Raji (cell line): ENCODE data around the gene DNAJA2.

Source experiments
- POLR2A ChIP-seq: IDR thresholded peaks from 2 replicates; pipeline ENCODE4 v1.6.1; 2011; ENCODE audit warnings: low read depth, low read length, control low read depth; ENCODE audit not compliant: insufficient read depth

Gene DNAJA2

GRCh38 chr16:46986438-46986837 is 13.0 kb upstream of the DNAJA2 start:
- TF ChIP-seq POLR2A: no peak

- no peak for TF ChIP-seq POLR2A
Measured at GRCh38 chr16:46982335-46982734, 8.9 kb upstream of the DNAJA2 start.

GRCh38 chr16:46980926-46981325 is 7.5 kb upstream of the DNAJA2 start:
- TF ChIP-seq POLR2A: no peak

- 0 out of 2 replicates have a peak, but pooled peaks have one; percentile 21 for TF ChIP-seq POLR2A
Measured at GRCh38 chr16:46976550-46976949, 3.1 kb upstream of the DNAJA2 start.

- no peak for TF ChIP-seq POLR2A
Measured at GRCh38 chr16:46975908-46976470, 2.5 kb upstream of the DNAJA2 start.

- TF ChIP-seq POLR2A: no peak
Measured at GRCh38 chr16:46975165-46975564, 1.7 kb upstream of the DNAJA2 start.

- TF ChIP-seq POLR2A: no peak
Measured at GRCh38 chr16:46974352-46974751, 878 bp upstream of the DNAJA2 start.

- TF ChIP-seq POLR2A: no peak
Measured at GRCh38 chr16:46973996-46974324, 486 bp upstream of the DNAJA2 start.

GRCh38 chr16:46972429-46973206 is 856 bp downstream of the DNAJA2 start:
- 0 out of 2 replicates have a peak, but pooled peaks have one; percentile 25 for TF ChIP-seq POLR2A

GRCh38 chr16:46971271-46971670 is 2.2 kb downstream of the DNAJA2 start:
- TF ChIP-seq POLR2A: no peak

- TF ChIP-seq POLR2A: no peak
Measured at GRCh38 chr16:46970089-46970488, 3.4 kb downstream of the DNAJA2 start.

- TF ChIP-seq POLR2A: no peak
Measured at GRCh38 chr16:46968063-46968435, 5.4 kb downstream of the DNAJA2 start.

GRCh38 chr16:46962629-46963028 is 10.8 kb downstream of the DNAJA2 start:
- no peak for TF ChIP-seq POLR2A

- TF ChIP-seq POLR2A: no peak
Measured at GRCh38 chr16:46961373-46962353, 11.8 kb downstream of the DNAJA2 start.

GRCh38 chr16:46954562-46954961 is 18.9 kb downstream of the DNAJA2 start:
- TF ChIP-seq POLR2A: no peak

GRCh38 chr16:46950009-46950408 is 23.5 kb downstream of the DNAJA2 start:
- TF ChIP-seq POLR2A: no peak

- TF ChIP-seq POLR2A: no peak
Measured at GRCh38 chr16:46949241-46949892, 24.1 kb downstream of the DNAJA2 start.
